B cell (primary cell): Measurements from ENCODE around the gene P3R3URF. TPM values are rescaled to one million over a fixed set of nuclear protein-coding genes. Genes with fewer than 3 reads are reported as not detected.

Experiments
- ATAC-seq: fragments of 200-7000 bp; cut with Tn5 transposase; one replicate; pipeline ENCODE4 v1.10.0; 2021; ENCODE audit warnings: low read depth, mild to moderate bottlenecking, moderate number of reproducible peaks, moderate library complexity
- CTCF ChIA-PET: fragments of 350-600 bp; sonication (Branson Sonifier 250); formaldehyde crosslinking; loops from one replicate; lab custom pipeline; 2021; ENCODE audit warnings: antibody characterized with exemption, inconsistent platforms; lab: Charles Lee
- POLR2A ChIA-PET: fragments of 350-600 bp; sonication (Branson Sonifier 250); formaldehyde crosslinking; loops from one replicate; lab custom pipeline; 2021; ENCODE audit warnings: antibody characterized with exemption; lab: Charles Lee
- DNase-seq: peaks from one replicate; pipeline ENCODE4 v3.0.0; 2013
- H2AFZ ChIP-seq: 2 replicates; pipeline ENCODE4 v1.6.1; 2012; ENCODE audit warnings: mild to moderate bottlenecking, low read depth, low read length; ENCODE audit not compliant: insufficient read depth, poor library complexity, severe bottlenecking
- H3K27ac ChIP-seq, 2 donors: 1 replicate in 1 of 2; 2 replicates in 1 of 2; pipeline ENCODE4 v1.5.1; 2012 to 2013; ENCODE audit warnings: low read length in 2 of 2, mild to moderate bottlenecking in 2 of 2, moderate library complexity in 1 of 2
- H3K27me3 ChIP-seq, 4 experiments: fragments of 200-600 bp in 1 of 4; sonication (generic) in 1 of 4; replicated peaks in 1 of 4; 1 replicate in 2 of 4; 2 replicates in 2 of 4; pipeline versions ENCODE4 v1.6.1 to v1.7.0; 2013 to 2016; ENCODE audit warnings: low read length in 3 of 4, mild to moderate bottlenecking in 2 of 4, mixed read lengths in 1 of 4, moderate library complexity in 1 of 4; ENCODE audit not compliant: insufficient read depth in 4 of 4, control insufficient read depth in 3 of 4; ENCODE audit errors: control extremely low read depth in 1 of 4
- H3K36me3 ChIP-seq, 2 experiments: replicated peaks in 1 of 2; 1 replicate in 1 of 2; 2 replicates in 1 of 2; pipeline versions ENCODE4 v1.6.1 to v1.7.1; 2013; ENCODE audit warnings: low read length in 1 of 2; ENCODE audit not compliant: insufficient read depth in 2 of 2, control insufficient read depth in 1 of 2; ENCODE audit errors: control extremely low read depth in 1 of 2, extremely low read depth in 1 of 2
- H3K4me1 ChIP-seq, 2 donors: fragments of 200-600 bp in 1 of 2; sonication (generic) in 1 of 2; 1 replicate in 1 of 2; 2 replicates in 1 of 2; pipeline versions ENCODE4 v1.5.1 to v1.6.1; 2013 to 2017; ENCODE audit warnings: low read length in 2 of 2; ENCODE audit not compliant: control insufficient read depth in 2 of 2, insufficient read depth in 2 of 2
- H3K4me2 ChIP-seq: replicated peaks from 2 replicates; pipeline ENCODE3; 2012; ENCODE audit warnings: mild to moderate bottlenecking, low read depth, low read length; ENCODE audit not compliant: poor library complexity, severe bottlenecking
- H3K4me3 ChIP-seq, 5 experiments: fragments of 200-600 bp in 1 of 5; sonication (generic) in 1 of 5; 1 replicate in 3 of 5; 2 replicates in 2 of 5; pipeline versions ENCODE4 v1.5.1 to v1.7.0; 2011 to 2016; ENCODE audit warnings: low read length in 4 of 5, mild to moderate bottlenecking in 4 of 5, low read depth in 2 of 5, control low read depth in 1 of 5, moderate library complexity in 1 of 5; ENCODE audit not compliant: insufficient read depth in 1 of 5; ENCODE audit errors: control extremely low read depth in 1 of 5, extremely low read depth in 1 of 5
- H3K79me2 ChIP-seq: fragments of 200-600 bp; sonication (generic); one replicate; pipeline ENCODE4 v1.6.0; 2016; ENCODE audit warnings: low read length; ENCODE audit not compliant: control insufficient read depth, insufficient read depth
- H3K9ac ChIP-seq: fragments of 200-600 bp; sonication (generic); 2 replicates; pipeline ENCODE4 v1.6.1; 2017; ENCODE audit warnings: mild to moderate bottlenecking, low read length, moderate library complexity
- H3K9me3 ChIP-seq, 3 donors: one replicate each; pipeline versions ENCODE4 v1.6.1 to v1.7.1; 2013; ENCODE audit warnings: low read length in 2 of 3; ENCODE audit not compliant: control insufficient read depth in 2 of 3, insufficient read depth in 1 of 3; ENCODE audit errors: control extremely low read depth in 1 of 3
- H4K20me1 ChIP-seq: 2 replicates; pipeline ENCODE4 v1.6.0; 2012; ENCODE audit warnings: mild to moderate bottlenecking, low read length; ENCODE audit not compliant: insufficient read depth, control insufficient read depth, poor library complexity, severe bottlenecking
- H3K27ac Mint-ChIP-seq: one replicate; pipeline ENCODE4 v1.8.0; 2021; ENCODE audit warnings: mixed read lengths
- H3K27me3 Mint-ChIP-seq: one replicate; pipeline ENCODE4 v1.8.0; 2021; ENCODE audit warnings: mixed read lengths
- H3K4me1 Mint-ChIP-seq: one replicate; pipeline ENCODE4 v1.8.0; 2021; ENCODE audit warnings: mixed read lengths
- H3K4me3 Mint-ChIP-seq: one replicate; pipeline ENCODE4 v1.8.0; 2021; ENCODE audit warnings: mixed read lengths
- H3K9me3 Mint-ChIP-seq: one replicate; pipeline ENCODE4 v1.8.0; 2022; ENCODE audit warnings: mixed read lengths; ENCODE audit not compliant: insufficient read depth
- EZH2 ChIP-seq: IDR thresholded peaks from 2 replicates; pipeline ENCODE4 v1.6.1; 2012; ENCODE audit warnings: borderline replicate concordance, low read depth, mild to moderate bottlenecking, moderate library complexity, low read length; ENCODE audit not compliant: insufficient read depth, poor library complexity, severe bottlenecking
- WGBS: methylation state at CpG from one replicate; pipeline ENCODE4 v1.1.5; 2013; ENCODE audit warnings: missing lambda C conversion rate; ENCODE audit not compliant: insufficient coverage; 5-methylcytosine and 5-hydroxymethylcytosine counted together
- intact Hi-C: fragments of 100-400 bp; cut with micrococcal nuclease; formaldehyde crosslinking; loops from one replicate; pipeline ENCODE4 v1.10.0; 2022
- polyA plus RNA-seq: library from polyadenylated mRNA; depleted of rRNA; stranded (reverse); fragments of >200 nt; gene quantifications from 2 replicates; pipeline ENCODE4 v1.2.3, GENCODE V29; 2012
- total RNA-seq, 2 donors: library from RNA; stranded (reverse); fragments of 120-200 nt in 1 of 2; gene quantifications; 1 replicate in 1 of 2; 2 replicates in 1 of 2; pipeline versions ENCODE4 v1.2.3 to v1.2.4, GENCODE V29; 2013 to 2022
- TF ChIP-seq, protein P1 (sequence below): fragments of 200-600 bp; IDR thresholded peaks from one replicate; pipeline ENCODE4 v1.8.0; 2022; ENCODE audit warnings: antibody characterized with exemption, mild to moderate bottlenecking

P3R3URF gene
- total and polyA plus RNA-seq, 2 donors (not counting 1 experiment from before 2014, with no cell fraction given), result not detected

DNA sequence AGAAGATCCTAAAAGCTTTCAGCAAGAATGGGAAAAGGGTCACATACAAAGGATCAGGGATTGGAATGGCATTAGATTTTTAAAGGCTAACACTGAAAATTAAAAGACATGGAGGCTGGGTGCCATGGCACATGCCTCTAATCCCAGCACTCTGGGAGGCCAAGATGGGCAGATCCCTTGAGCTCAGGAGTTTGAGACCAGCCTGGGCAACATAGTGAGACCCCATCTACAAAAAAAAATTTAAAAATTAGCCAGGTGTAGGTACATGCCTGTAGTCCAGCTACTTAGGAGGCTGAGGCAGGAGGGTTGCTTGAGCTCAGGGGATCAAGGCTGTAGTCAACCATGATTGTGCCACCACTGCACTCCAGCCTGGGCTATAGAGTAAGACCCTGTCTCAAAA is 39.2 kb upstream of the P3R3URF start:
- ATAC-seq (no peak), DNase-seq (no peak)
- no peaks in the 10 kb centered on the region for H3K4me1 Mint-ChIP-seq
- POLR2A ChIA-PET, result no interaction called here
- Histone ChIP-seq H3K4me3 (no peak overlapping the region), H3K36me3 (no peaks in the 10 kb centered on the region), H3K4me1 (no peaks in the 10 kb centered on the region), H4K20me1 (no peaks in the 10 kb centered on the region), H2AFZ (no peak overlapping the region), H3K27ac (no peak overlapping the region), H3K9me3 (no peaks in the 10 kb centered on the region), H3K27me3 (no peaks in the 10 kb centered on the region), H3K4me2 (no peak overlapping the region), H3K9ac (no peak overlapping the region), H3K79me2 (no peaks in the 10 kb centered on the region)
- intact Hi-C loops, result no loop called here
- peaks cover 8% of the 10 kb centered on the region for H3K27me3 Mint-ChIP-seq
- no peak overlapping the region for H3K27ac Mint-ChIP-seq
- no peak overlapping the region for H3K4me3 Mint-ChIP-seq
- no peaks in the 10 kb centered on the region for H3K9me3 Mint-ChIP-seq
- CTCF ChIA-PET, result interaction anchor here (1.0 kb wide), 1 partner anchor 8 kb away, joined by 4 read pairs; no protein-coding TSS in a partner anchor
- TF ChIP-seq, protein P1, sequence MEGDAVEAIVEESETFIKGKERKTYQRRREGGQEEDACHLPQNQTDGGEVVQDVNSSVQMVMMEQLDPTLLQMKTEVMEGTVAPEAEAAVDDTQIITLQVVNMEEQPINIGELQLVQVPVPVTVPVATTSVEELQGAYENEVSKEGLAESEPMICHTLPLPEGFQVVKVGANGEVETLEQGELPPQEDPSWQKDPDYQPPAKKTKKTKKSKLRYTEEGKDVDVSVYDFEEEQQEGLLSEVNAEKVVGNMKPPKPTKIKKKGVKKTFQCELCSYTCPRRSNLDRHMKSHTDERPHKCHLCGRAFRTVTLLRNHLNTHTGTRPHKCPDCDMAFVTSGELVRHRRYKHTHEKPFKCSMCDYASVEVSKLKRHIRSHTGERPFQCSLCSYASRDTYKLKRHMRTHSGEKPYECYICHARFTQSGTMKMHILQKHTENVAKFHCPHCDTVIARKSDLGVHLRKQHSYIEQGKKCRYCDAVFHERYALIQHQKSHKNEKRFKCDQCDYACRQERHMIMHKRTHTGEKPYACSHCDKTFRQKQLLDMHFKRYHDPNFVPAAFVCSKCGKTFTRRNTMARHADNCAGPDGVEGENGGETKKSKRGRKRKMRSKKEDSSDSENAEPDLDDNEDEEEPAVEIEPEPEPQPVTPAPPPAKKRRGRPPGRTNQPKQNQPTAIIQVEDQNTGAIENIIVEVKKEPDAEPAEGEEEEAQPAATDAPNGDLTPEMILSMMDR, result no peak
- TF ChIP-seq EZH2, result no peak

DNA sequence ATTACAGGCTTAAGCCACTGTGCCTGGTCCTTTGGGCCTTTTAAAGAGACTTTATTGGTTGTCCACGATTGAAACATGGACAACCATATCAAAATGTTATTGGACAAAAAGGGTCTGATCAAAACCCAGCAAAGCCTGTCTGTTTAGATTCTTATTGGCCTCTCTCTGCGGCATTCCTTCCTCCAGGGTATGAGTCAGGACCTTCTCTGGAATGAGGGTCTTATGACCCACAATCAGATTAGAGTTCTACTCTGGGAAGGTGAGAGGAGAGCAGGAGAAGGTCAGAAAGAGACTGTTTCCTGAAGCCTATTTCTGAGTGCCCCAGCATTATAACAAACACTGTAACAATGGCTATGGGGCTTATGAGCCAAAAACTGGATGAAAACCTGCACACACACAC is 34.8 kb upstream of the P3R3URF start:
- POLR2A ChIA-PET, result no interaction called here
- CTCF ChIA-PET, result no interaction called here
- no peaks in the 10 kb centered on the region for H3K9me3 Mint-ChIP-seq

More for the DNA sequence above, 34.8 kb upstream of the P3R3URF start:
- H3K4me3 Mint-ChIP-seq, result no peak overlapping the region
- no peak overlapping the region for H2AFZ ChIP-seq
- 100% methylated on average over 1 of the region's 2 CpGs for WGBS
- TF ChIP-seq EZH2, result no peak
- TF ChIP-seq, protein P1, result no peak
- no peak overlapping the region for H3K27ac ChIP-seq
- H3K27me3 Mint-ChIP-seq, result peaks cover 3% of the 10 kb centered on the region
- H3K4me1 Mint-ChIP-seq, result no peaks in the 10 kb centered on the region
- H3K9ac ChIP-seq, result no peak overlapping the region
- intact Hi-C loops, result no loop called here
- no peaks in the 10 kb centered on the region for H3K4me1 ChIP-seq
- no peak overlapping the region for H3K4me2 ChIP-seq
- no peak for DNase-seq
- no peaks in the 10 kb centered on the region for H3K36me3 ChIP-seq
- H3K27me3 ChIP-seq, result no peaks in the 10 kb centered on the region
- no peak overlapping the region for H3K4me3 ChIP-seq
- H3K27ac Mint-ChIP-seq, result no peak overlapping the region
- H3K9me3 ChIP-seq, result no peaks in the 10 kb centered on the region
- no peaks in the 10 kb centered on the region for H4K20me1 ChIP-seq
- ATAC-seq, result no peak
- H3K79me2 ChIP-seq, result no peaks in the 10 kb centered on the region
